HL-60/S4 (cell line): ENCODE results near the gene SSTR1.

Source experiments
- in situ Hi-C: fragments of 300-500 bp; cut with MboI; formaldehyde crosslinking; loops from 2 replicates; pipeline ENCODE4 v1.14.3; 2022; ENCODE audit warnings: low sequenced_read_pairs

The SSTR1 gene

GRCh38 chr14:38202444-38203191 is 5.1 kb upstream of the SSTR1 start:
- in situ Hi-C loops = no loop called here

GRCh38 chr14:38203929-38204718 is 3.6 kb upstream of the SSTR1 start:
- in situ Hi-C loops = no loop called here

- in situ Hi-C loops = no loop called here
These were observed 3.0 kb upstream of the SSTR1 start for GRCh38 chr14:38204719-38205115.

GRCh38 chr14:38205119-38205813 is 2.4 kb upstream of the SSTR1 start:
- in situ Hi-C loops = no loop called here

- in situ Hi-C loops = no loop called here
These were observed 1.6 kb upstream of the SSTR1 start for GRCh38 chr14:38205949-38206665.

GRCh38 chr14:38206689-38207376 is 871 bp upstream of the SSTR1 start:
- in situ Hi-C loops = no loop called here

GRCh38 chr14:38207377-38207735 is 348 bp upstream of the SSTR1 start:
- in situ Hi-C loops = no loop called here

- in situ Hi-C loops = no loop called here
These were observed 1.2 kb downstream of the SSTR1 start for GRCh38 chr14:38208618-38209562.

- in situ Hi-C loops = no loop called here
These were observed 2.2 kb downstream of the SSTR1 start for GRCh38 chr14:38209572-38210557.

GRCh38 chr14:38210587-38211216 is 3.0 kb downstream of the SSTR1 start:
- in situ Hi-C loops = no loop called here

- in situ Hi-C loops = no loop called here
These were observed 3.6 kb downstream of the SSTR1 start for GRCh38 chr14:38211255-38211735.

GRCh38 chr14:38212111-38212510 is 4.4 kb downstream of the SSTR1 start:
- in situ Hi-C loops = no loop called here

- in situ Hi-C loops = no loop called here
These were observed 5.3 kb downstream of the SSTR1 start for GRCh38 chr14:38213001-38213400.

GRCh38 chr14:38217553-38217952 is 9.8 kb downstream of the SSTR1 start:
- in situ Hi-C loops = no loop called here

- in situ Hi-C loops = no loop called here
These were observed 13.4 kb downstream of the SSTR1 start for GRCh38 chr14:38221077-38221476.

GRCh38 chr14:38224338-38224737 is 16.6 kb downstream of the SSTR1 start:
- in situ Hi-C loops = no loop called here

- in situ Hi-C loops = no loop called here
These were observed 18.2 kb downstream of the SSTR1 start for GRCh38 chr14:38225946-38226345.

- in situ Hi-C loops = no loop called here
These were observed 18.7 kb downstream of the SSTR1 start for GRCh38 chr14:38226366-38226765.
